ENCODE measurements around the gene MRPL12. TPM values are rescaled to one million over a fixed set of nuclear protein-coding genes. Genes with fewer than 3 reads are reported as not detected.

The MRPL12 gene
- total and polyA plus RNA-seq, 2 of the 13 experiments (the other 11 are each of a cell fraction or from before 2014, with no cell fraction given), result 39.1 to 94.1 TPM

GRCh38 chr17:81727324-81728031 lies 24.3 kb downstream of the MRPL12 start (continued):
- TF ChIP-seq BCLAF1 (IDR thresholded peaks at IDR 0.05) (no peak), SIX1 (CRISPR knock-in tag; IDR thresholded peaks at IDR 0.05; ENCODE audit: borderline replicate concordance) (no peak), MXI1 (IDR thresholded peaks at IDR 0.05; ENCODE audit: borderline replicate concordance, low read depth, low read length) (peak; percentile 65; the same call in 1 of the 3 replicates), GMEB2 (CRISPR knock-in tag; IDR thresholded peaks at IDR 0.05; ENCODE audit: low read depth) (peak; percentile 77), CSRNP1 (CRISPR knock-in tag; IDR thresholded peaks at IDR 0.05) (0 out of 2 replicates have a peak, but pooled peaks have one; percentile 46), SP5 (CRISPR knock-in tag; IDR thresholded peaks at IDR 0.05; ENCODE audit: borderline replicate concordance, low read depth) (peak; percentile 45), MEF2D (CRISPR knock-in tag; IDR thresholded peaks at IDR 0.05) (peak; percentile 95), EEA1 (CRISPR knock-in tag; IDR thresholded peaks at IDR 0.05; ENCODE audit: borderline replicate concordance) (peak; percentile 97), MBD4 (IDR thresholded peaks at IDR 0.05; ENCODE audit: borderline replicate concordance, low read length) (no peak), ZNF17 (CRISPR knock-in tag; IDR thresholded peaks at IDR 0.05) (0 out of 2 replicates have a peak, but pooled peaks have one; percentile 17), NCOR1 (IDR thresholded peaks at IDR 0.05; ENCODE audit: borderline replicate concordance, low read length) (no peak), BATF2 (CRISPR knock-in tag; IDR thresholded peaks at IDR 0.05) (peak; percentile 98), ZNF234 (CRISPR knock-in tag; conservative IDR thresholded peaks at IDR 0.05) (no peak), HOXA9 (CRISPR knock-in tag; IDR thresholded peaks at IDR 0.05; ENCODE audit: borderline replicate concordance) (peak; percentile 98), ZNF556 (CRISPR knock-in tag; IDR thresholded peaks at IDR 0.05; ENCODE audit: borderline replicate concordance) (peak; percentile 97), ZNF281 (CRISPR knock-in tag; IDR thresholded peaks at IDR 0.05; ENCODE audit: borderline replicate concordance) (peak; percentile 83), SYNCRIP (IDR thresholded peaks at IDR 0.05; ENCODE audit: insufficient read depth, low read depth, low read length) (no peak), SNRNP70 (IDR thresholded peaks at IDR 0.05; ENCODE audit: low read depth, low read length) (no peak), RARA (CRISPR knock-in tag; IDR thresholded peaks at IDR 0.05) (peak; percentile 77), ZKSCAN1 (IDR thresholded peaks at IDR 0.05; ENCODE audit: low read length) (no peak)

Data from HepG2 (cell line).